ENCODE data around the gene CLDN7.
A peak's percentile ranks its signal among the peaks of the same experiment; 100 is the strongest.

Gene CLDN7

DNA sequence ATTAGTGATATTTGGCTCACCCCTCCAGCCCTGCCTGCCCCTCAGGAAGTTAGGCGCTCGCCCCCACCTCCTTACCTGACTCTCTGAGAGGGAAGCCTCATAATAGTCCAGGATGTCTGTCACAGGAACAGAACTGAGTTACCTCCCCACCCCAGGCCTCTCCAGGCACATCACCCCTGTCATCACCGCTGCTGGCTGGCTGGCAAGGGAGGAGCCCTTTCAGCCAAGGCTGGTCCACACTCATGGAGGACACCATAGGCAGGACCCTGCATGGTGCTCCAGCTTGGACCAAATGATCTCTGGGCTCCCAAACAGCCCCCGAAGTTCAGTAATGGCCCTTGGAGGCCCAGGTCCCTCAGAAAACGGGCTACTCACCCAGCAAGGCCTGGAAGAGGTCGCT lies 44.1 kb downstream of the CLDN7 start:
- no peak for DNase-seq

DNA sequence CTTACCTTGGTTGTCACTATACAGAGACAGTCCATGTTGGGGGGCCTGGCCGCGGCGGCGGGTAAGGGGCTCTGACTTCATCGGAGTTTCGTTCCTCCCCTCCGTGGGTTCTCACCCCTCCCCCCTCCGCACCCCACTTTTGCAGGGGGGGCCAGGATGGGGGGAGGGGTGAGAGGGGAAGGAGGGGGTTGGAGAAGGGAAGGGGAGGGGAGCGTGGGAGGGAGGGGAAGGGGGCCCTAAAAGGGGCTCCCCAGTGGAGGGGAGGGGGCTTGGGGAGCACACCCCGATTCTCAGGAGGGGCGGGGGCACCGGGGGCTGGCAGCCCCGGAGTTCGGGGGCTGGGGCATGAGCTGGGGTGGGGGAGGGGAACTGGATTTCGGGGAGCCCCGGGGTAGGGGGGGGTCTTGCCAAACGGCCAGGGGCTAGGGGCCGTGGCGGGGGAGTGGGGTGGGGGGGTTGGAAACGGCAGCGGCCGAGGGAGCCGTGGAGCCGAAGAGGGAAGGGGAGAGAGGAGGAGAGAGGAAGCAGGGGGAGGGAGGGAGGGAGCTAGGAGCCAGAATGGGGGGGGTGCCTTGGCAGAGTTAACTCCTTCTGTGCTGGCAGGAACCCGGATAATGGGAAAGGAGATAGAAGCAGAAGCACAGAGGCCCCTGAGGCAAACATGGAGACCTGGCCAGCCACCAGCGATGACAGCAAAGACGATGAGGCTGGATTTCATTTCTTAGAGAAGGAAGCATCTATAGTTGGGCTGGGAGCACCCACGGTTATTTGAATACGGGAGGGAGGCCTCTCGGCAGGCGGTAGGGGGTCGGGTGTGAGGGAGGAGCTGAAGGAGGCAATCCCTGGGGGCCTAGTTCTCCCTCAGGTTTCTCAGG lies 44.9 kb downstream of the CLDN7 start:
- DNase-seq: no peak

GRCh38 chr17:7216242-7217112 lies 45.8 kb downstream of the CLDN7 start:
- DNase-seq: no peak

- no peak for DNase-seq
Measured at GRCh38 chr17:7215652-7216180, 46.6 kb downstream of the CLDN7 start.

- no peak for DNase-seq
Measured at GRCh38 chr17:7215136-7215638, 47.1 kb downstream of the CLDN7 start.

DNA sequence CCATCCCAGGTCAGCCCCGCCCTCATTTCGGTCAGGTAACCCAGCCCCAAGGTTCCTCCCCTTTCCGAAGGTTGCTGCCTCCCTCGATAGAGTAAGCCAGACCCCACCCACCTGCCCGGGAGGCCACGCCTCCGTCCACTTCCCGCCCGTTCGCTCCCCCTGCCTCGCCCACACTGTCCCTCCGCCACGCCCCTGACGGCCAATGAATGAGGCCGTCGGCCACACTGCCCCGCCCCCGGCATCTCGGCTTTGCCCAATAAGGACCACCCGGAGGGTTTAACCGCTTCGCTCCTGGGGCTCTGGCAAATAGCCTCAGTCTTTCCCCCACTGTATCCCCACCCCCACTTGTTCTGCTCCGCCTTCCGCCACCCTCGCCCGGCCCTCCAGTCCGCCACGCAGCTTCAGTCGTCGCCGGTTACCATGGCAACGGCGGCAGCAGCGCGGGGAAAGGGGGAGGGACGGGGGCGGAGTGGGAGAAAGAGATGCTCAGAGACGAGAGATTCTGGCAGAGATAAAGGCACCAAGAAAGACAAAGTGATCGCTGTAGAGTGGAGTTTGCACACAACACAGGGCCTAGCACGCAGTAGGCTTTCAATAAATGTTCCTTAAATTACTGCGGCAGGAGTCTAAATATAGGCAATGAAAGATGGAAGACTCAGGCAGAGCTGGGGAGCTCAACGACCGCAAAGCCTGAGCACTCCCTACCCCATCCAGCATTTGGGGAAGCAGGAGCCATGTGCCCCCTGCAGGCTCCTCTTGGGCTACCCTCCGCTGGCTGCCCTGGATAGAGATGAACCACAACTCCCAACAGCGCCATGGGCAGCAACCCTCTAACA lies 47.8 kb downstream of the CLDN7 start:
- peak; percentile 99 for DNase-seq

GRCh38 chr17:7213895-7214299 lies 48.4 kb downstream of the CLDN7 start:
- DNase-seq: peak in 1 of 2 donors; percentile 57

- DNase-seq: no peak
Measured at GRCh38 chr17:7211491-7212273, 50.6 kb downstream of the CLDN7 start.
